Vagina (tissue), 2 donors: ENCODE measurements around the gene R3HDM2.

ENCODE experiments used
- POLR2A ChIP-seq, 2 donors: fragments of 450-650 bp; IDR thresholded peaks; one replicate each; pipeline ENCODE4 v1.6.1; 2017; ENCODE audit warnings: antibody characterized with exemption in 2 of 2, mild to moderate bottlenecking in 2 of 2, moderate library complexity in 2 of 2
- POLR2AphosphoS5 ChIP-seq, 2 donors: sonication (generic); formaldehyde crosslinking; IDR thresholded peaks; one replicate each; pipeline ENCODE4 v1.9.0; 2017; ENCODE audit warnings: antibody characterized with exemption in 2 of 2, mild to moderate bottlenecking in 2 of 2, low read depth in 1 of 2; ENCODE audit not compliant: insufficient read depth in 1 of 2
- TF ChIP-seq, protein P1 (sequence below), 3 experiments: fragments of 450-650 bp in 2 of 3; fragments of 200-600 bp in 1 of 3; sonication (generic) in 1 of 3; IDR thresholded peaks; one replicate each; pipeline ENCODE4 v1.5.1; 2017 to 2019; ENCODE audit warnings: antibody characterized with exemption in 3 of 3, mild to moderate bottlenecking in 2 of 3, moderate library complexity in 2 of 3

DNA sequence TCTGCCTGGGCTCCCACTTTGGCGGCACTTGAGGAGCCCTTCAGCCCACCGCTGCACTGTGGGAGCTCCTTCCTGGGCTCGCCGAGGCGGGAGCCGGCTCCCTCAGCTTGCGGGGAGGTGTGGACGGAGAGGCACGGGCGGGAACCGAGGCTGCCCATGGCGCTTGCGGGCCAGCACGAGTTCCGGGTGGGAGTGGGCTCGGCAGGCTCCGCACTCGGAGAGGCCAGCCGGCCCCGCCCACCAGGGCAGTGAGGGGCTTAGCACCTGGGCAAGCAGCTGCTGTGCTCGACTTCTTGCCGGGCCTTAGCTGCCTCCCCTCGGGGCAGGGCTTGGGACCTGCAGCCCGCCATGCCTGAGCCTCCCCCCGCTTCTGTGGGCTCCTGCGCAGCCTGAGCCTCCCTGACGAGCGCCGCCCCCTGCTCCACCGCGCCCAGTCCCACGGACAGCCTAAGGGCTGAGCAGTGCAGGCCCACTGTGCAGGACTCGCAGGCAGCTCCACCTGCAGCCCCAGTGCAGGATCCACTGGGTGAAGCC, 44.6 kb downstream of the R3HDM2 start:
- TF ChIP-seq, protein P1, sequence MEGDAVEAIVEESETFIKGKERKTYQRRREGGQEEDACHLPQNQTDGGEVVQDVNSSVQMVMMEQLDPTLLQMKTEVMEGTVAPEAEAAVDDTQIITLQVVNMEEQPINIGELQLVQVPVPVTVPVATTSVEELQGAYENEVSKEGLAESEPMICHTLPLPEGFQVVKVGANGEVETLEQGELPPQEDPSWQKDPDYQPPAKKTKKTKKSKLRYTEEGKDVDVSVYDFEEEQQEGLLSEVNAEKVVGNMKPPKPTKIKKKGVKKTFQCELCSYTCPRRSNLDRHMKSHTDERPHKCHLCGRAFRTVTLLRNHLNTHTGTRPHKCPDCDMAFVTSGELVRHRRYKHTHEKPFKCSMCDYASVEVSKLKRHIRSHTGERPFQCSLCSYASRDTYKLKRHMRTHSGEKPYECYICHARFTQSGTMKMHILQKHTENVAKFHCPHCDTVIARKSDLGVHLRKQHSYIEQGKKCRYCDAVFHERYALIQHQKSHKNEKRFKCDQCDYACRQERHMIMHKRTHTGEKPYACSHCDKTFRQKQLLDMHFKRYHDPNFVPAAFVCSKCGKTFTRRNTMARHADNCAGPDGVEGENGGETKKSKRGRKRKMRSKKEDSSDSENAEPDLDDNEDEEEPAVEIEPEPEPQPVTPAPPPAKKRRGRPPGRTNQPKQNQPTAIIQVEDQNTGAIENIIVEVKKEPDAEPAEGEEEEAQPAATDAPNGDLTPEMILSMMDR (IDR thresholded peaks at IDR 0.05) = no peak
- TF ChIP-seq POLR2A (IDR thresholded peaks at IDR 0.05) (no peak), POLR2AphosphoS5 (IDR thresholded peaks at IDR 0.05; ENCODE audit: insufficient read depth in 1 of 2, low read depth in 1 of 2) (no peak)
